ENCODE results near the gene COL21A1.
"Not testable (repeated sequence)": the region's sequence is repeated elsewhere in the genome, so short reads cannot be mapped to it uniquely, and the experiment has no call there.

The COL21A1 gene

DNA sequence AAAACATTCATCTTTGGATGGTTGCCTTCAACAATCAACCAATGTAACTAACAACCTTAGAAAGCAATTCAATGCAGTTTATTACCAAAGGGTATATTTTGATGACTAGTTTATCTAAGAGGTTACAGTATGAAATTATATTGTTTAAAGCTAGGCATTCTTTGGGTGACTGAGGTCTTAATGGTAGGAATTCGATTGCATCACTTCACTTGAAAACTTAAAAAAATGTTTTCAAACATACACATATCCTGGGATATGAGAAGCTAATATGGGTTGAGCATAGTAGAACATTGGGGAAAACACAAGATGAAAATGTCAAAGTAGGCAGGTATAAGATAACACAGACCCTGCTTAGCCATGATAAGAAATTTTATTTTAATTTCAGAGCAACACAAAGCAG is 227.4 kb downstream of the COL21A1 start:
- no peak for DNase-seq

DNA sequence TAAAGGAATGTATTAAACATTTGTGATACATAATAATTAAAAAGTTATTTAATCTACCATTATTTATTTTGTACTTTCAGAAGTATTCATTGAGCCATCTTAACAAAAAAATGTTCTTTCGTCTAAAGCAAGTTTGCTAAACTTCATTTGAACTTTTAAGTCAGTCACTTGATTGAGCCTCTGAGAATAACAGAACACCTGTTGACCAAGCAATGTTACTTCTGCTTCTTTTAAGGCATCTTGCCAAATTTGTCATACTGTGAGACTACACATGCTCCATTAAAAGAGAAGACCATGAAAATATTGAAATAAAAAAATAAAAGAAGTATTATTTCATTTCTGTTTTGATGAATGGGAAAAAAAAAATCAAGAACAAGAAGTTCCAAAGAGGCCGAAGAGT is 230.2 kb downstream of the COL21A1 start:
- no peak for DNase-seq

DNA sequence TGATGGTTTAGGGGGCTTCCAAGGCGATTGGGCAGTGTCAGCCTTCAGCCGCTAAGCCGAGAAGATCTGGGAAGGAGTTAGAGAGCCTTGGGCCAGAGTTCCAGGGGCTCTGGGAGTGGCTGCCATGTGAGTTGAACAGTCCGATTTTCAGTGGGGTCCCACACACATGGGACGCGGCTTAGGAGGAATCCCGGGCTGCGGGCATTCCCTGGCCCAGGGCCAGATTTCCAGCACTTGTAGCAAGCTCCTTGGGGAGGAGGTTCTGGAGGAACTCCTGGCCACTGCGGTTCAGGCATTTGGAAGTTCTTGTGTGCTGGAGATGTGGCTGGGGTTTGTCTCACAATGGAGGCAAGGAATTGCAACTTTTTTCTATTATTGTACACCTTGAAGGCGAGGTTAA is 233.3 kb downstream of the COL21A1 start:
- not testable (repeated sequence) for DNase-seq

DNA sequence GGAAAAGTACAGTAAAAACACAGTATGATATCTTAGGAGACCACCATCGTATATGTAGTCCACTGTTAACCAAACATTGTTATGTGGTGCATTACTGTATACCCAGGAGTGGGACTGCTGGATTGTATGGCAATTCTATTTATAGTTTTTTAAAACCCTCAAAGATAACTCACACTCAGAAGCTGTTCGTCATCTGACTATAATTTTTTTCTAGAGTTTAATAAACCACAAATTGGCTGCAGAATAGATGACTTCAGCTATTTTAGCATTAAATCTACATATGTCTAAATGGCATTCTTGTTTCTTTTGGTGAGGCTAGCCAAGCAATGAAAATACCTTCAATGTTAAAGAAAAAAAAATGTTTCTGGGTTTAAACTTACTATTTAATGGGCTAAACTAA is 237.7 kb downstream of the COL21A1 start:
- DNase-seq = no peak
